ENCODE results near the gene STOML1.
"Not testable (repeated sequence)": the region's sequence is repeated elsewhere in the genome, so short reads cannot be mapped to it uniquely, and the experiment has no call there.

The STOML1 gene

GRCh38 chr15:73987250-73987649, 4.8 kb downstream of the STOML1 start:
- no peak for DNase-seq (ENCODE audit: low read depth in 2 of 2)

- no peak for DNase-seq (ENCODE audit: low read depth in 2 of 2)
These were observed 5.4 kb downstream of the STOML1 start for GRCh38 chr15:73986776-73987056.

- DNase-seq (ENCODE audit: low read depth in 2 of 2) = no peak
These were observed 5.9 kb downstream of the STOML1 start for GRCh38 chr15:73986055-73986775.

GRCh38 chr15:73985101-73985873, 6.8 kb downstream of the STOML1 start:
- DNase-seq (ENCODE audit: low read depth in 2 of 2) = no peak

GRCh38 chr15:73984208-73984979, 7.7 kb downstream of the STOML1 start:
- no peak for DNase-seq (ENCODE audit: low read depth in 2 of 2)

- no peak for DNase-seq (ENCODE audit: low read depth in 2 of 2)
These were observed 8.3 kb downstream of the STOML1 start for GRCh38 chr15:73983773-73984172.

- DNase-seq (ENCODE audit: low read depth in 2 of 2) = no peak
These were observed 8.8 kb downstream of the STOML1 start for GRCh38 chr15:73983211-73983727.

- no peak for DNase-seq (ENCODE audit: low read depth in 2 of 2)
These were observed 9.7 kb downstream of the STOML1 start for GRCh38 chr15:73982222-73982962.

GRCh38 chr15:73981761-73982221, 10.3 kb downstream of the STOML1 start:
- DNase-seq (ENCODE audit: low read depth in 2 of 2) = no peak

- no peak for DNase-seq (ENCODE audit: low read depth in 2 of 2)
These were observed 12.5 kb downstream of the STOML1 start for GRCh38 chr15:73979636-73980035.

GRCh38 chr15:73978896-73979295, 13.2 kb downstream of the STOML1 start:
- DNase-seq (ENCODE audit: low read depth in 2 of 2) = no peak

- not testable (repeated sequence) for DNase-seq (ENCODE audit: low read depth in 2 of 2)
These were observed 16.5 kb downstream of the STOML1 start for GRCh38 chr15:73975440-73976125.

GRCh38 chr15:73973683-73974200, 18.4 kb downstream of the STOML1 start:
- DNase-seq (ENCODE audit: low read depth in 2 of 2) = not testable (repeated sequence)

GRCh38 chr15:73972984-73973682, 19.0 kb downstream of the STOML1 start:
- peak; percentile 63 to 64 for DNase-seq (ENCODE audit: low read depth in 2 of 2)

GRCh38 chr15:73969151-73969759, 22.8 kb downstream of the STOML1 start:
- no peak for DNase-seq (ENCODE audit: low read depth in 2 of 2)

GRCh38 chr15:73968461-73968860, 23.6 kb downstream of the STOML1 start:
- no peak for DNase-seq (ENCODE audit: low read depth in 2 of 2)

- DNase-seq (ENCODE audit: low read depth in 2 of 2) = no peak
These were observed 26.4 kb downstream of the STOML1 start for GRCh38 chr15:73965758-73966113.

- no peak for DNase-seq (ENCODE audit: low read depth in 2 of 2)
These were observed 26.9 kb downstream of the STOML1 start for GRCh38 chr15:73965094-73965757.

GRCh38 chr15:73964736-73965093, 27.4 kb downstream of the STOML1 start:
- DNase-seq (ENCODE audit: low read depth in 2 of 2) = peak; percentile 67 to 73

Data from stimulated activated CD8-positive, alpha-beta memory T cell treated with anti-CD3 and anti-CD28 coated beads, Interleukin-7, amount 100 ng/mL, for 4 hours (primary cell).